CD4-positive, alpha-beta T cell treated with Interleukin-15 for 1 hour (primary cell): ENCODE results near the gene CEBPZOS.

ENCODE experiments used
- DNase-seq: peaks from one replicate; pipeline ENCODE4 v3.0.0-alpha.2; 2020

Gene CEBPZOS

GRCh38 chr2:37196320-37197195 is at the start of gene CEBPZOS:
CEBPZOS (plus strand) TSS chr2:37196496; CDS start chr2:37199705, 3,209 bp downstream.
- DNase-seq, result peak; percentile 89

- DNase-seq, result no peak
Measured at GRCh38 chr2:37148325-37148724, 48.0 kb upstream of the CEBPZOS start.

- DNase-seq, result no peak
Measured at GRCh38 chr2:37149626-37150322, 46.5 kb upstream of the CEBPZOS start.

- no peak for DNase-seq
Measured at GRCh38 chr2:37153224-37153623, 43.1 kb upstream of the CEBPZOS start.

GRCh38 chr2:37154785-37155184 is 41.5 kb upstream of the CEBPZOS start:
- no peak for DNase-seq

GRCh38 chr2:37156071-37156856 is 40.0 kb upstream of the CEBPZOS start:
- DNase-seq, result no peak

GRCh38 chr2:37156857-37157714 is 39.2 kb upstream of the CEBPZOS start, which contains the start of gene EIF2AK2:
EIF2AK2 (minus strand) TSS chr2:37156980; CDS start chr2:37147806, 9,174 bp downstream.
- DNase-seq, result peak; percentile 80

- DNase-seq, result no peak
Measured at GRCh38 chr2:37164757-37165156, 31.5 kb upstream of the CEBPZOS start.

GRCh38 chr2:37167636-37168180 is 28.6 kb upstream of the CEBPZOS start:
- no peak for DNase-seq

- no peak for DNase-seq
Measured at GRCh38 chr2:37168217-37168981, 27.9 kb upstream of the CEBPZOS start.

- DNase-seq, result no peak
Measured at GRCh38 chr2:37171624-37171950, 24.7 kb upstream of the CEBPZOS start.

- DNase-seq, result no peak
Measured at GRCh38 chr2:37173741-37174140, 22.6 kb upstream of the CEBPZOS start.

GRCh38 chr2:37180006-37180639 is 16.2 kb upstream of the CEBPZOS start:
- DNase-seq, result no peak

GRCh38 chr2:37180640-37181039 is 15.7 kb upstream of the CEBPZOS start:
- no peak for DNase-seq

- no peak for DNase-seq
Measured at GRCh38 chr2:37181726-37182684, 14.3 kb upstream of the CEBPZOS start.

- DNase-seq, result no peak
Measured at GRCh38 chr2:37188570-37188969, 7.7 kb upstream of the CEBPZOS start, which contains the start of gene SULT6B1. SULT6B1 (minus strand) TSS chr2:37188670; CDS start chr2:37188640, 30 bp downstream.

GRCh38 chr2:37189452-37190153 is 6.7 kb upstream of the CEBPZOS start:
- DNase-seq, result peak; percentile 40

- no peak for DNase-seq
Measured at GRCh38 chr2:37190290-37190689, 6.0 kb upstream of the CEBPZOS start.

- DNase-seq, result no peak
Measured at GRCh38 chr2:37191253-37191652, 5.0 kb upstream of the CEBPZOS start.
